ENCODE results near the gene DPYD.

- no peak for TF ChIP-seq CTCF (IDR thresholded peaks at IDR 0.05; ENCODE audit: insufficient read depth, low read depth, low read length)
- no peak for TF ChIP-seq EZH2 (IDR thresholded peaks at IDR 0.05; ENCODE audit: insufficient read depth, low read length)
Observed at GRCh38 chr1:97108179-97108578, 812.7 kb downstream of the DPYD start.

Measured in astrocyte (in vitro differentiated cells and primary cell).